HUDEP-2 (cell line): ENCODE results near the gene UTP14A.
"Not testable (repeated sequence)": the region's sequence is repeated elsewhere in the genome, so short reads cannot be mapped to it uniquely, and the experiment has no call there.

ENCODE experiments used
- DNase-seq, 76 experiments: peaks; one replicate each; lab custom pipeline; 2025; ENCODE audit not compliant: unreplicated experiment in 76 of 76; lab: John Stamatoyannopoulos, UW

Gene UTP14A, protein sequence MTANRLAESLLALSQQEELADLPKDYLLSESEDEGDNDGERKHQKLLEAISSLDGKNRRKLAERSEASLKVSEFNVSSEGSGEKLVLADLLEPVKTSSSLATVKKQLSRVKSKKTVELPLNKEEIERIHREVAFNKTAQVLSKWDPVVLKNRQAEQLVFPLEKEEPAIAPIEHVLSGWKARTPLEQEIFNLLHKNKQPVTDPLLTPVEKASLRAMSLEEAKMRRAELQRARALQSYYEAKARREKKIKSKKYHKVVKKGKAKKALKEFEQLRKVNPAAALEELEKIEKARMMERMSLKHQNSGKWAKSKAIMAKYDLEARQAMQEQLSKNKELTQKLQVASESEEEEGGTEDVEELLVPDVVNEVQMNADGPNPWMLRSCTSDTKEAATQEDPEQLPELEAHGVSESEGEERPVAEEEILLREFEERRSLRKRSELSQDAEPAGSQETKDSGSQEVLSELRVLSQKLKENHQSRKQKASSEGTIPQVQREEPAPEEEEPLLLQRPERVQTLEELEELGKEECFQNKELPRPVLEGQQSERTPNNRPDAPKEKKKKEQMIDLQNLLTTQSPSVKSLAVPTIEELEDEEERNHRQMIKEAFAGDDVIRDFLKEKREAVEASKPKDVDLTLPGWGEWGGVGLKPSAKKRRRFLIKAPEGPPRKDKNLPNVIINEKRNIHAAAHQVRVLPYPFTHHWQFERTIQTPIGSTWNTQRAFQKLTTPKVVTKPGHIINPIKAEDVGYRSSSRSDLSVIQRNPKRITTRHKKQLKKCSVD

GRCh38 chrX:129905787-129906580 is at the start of gene UTP14A:
UTP14A (plus strand) TSS chrX:129906164; CDS start chrX:129906211, 47 bp downstream.
- peak; percentile 0 to 87 (median 75) for DNase-seq

GRCh38 chrX:129859134-129859533 is 46.8 kb upstream of the UTP14A start:
- not testable (repeated sequence) for DNase-seq

DNA sequence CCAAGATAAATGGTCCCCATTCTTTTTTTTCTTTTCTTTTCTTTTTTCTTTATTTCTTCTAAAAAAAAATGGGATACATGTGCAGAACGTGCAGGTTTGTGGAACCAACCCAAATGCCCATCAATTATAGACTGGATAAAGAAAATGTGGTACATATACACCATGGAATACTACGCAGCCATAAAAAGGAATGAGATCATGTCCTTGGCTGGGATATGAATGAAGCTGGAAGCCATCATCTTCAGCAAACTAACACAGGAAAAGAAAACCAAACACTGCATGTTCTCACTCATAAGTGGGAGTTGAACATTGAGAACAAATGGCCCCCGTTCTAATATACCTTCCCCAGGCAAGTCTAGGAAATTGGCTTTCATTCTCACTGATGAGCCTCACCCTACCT is 39.6 kb upstream of the UTP14A start:
- not testable (repeated sequence) for DNase-seq

DNA sequence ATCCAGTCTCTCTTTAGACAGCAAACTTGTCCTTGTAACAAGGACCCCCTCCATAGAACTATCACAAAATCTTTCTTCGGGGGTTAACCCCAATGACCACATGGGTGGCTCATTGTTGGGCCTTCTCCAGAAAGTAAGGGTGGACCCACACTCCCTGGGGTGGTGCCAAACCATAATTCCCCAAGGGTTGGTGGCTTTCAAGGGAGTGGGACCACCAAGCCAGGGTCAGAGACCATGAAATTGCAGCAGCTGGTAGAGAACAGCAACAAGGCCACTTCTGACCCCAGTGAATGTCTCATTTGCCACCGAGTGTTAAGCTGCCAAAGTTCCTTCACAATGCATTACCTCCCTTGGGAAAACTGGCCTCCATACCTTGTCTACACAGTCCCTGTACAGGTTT is 33.4 kb upstream of the UTP14A start:
- DNase-seq: no peak

DNA sequence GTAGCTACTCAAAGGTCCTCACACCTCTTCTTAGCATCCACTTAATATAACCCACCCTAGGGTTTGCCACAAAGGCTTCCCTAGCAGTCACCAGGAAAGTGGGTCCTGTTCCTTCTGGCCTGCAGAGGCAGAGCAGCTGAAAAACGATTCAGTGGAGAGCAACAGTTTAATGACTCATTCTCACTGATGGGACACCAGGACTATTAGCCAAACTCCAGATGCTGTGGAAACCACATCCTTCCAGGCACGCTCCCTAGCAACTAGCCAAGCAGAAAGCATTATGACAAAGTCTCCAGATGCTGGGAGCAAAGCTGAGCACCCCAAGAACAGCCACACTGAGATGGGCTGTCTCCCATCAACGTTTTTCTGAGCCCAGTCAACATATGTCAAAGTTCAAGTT is 30.3 kb upstream of the UTP14A start:
- DNase-seq: no peak

- no peak for DNase-seq
Observed at GRCh38 chrX:129876771-129877305, 29.1 kb upstream of the UTP14A start.

- DNase-seq: no peak
Observed at GRCh38 chrX:129877401-129877800, 28.6 kb upstream of the UTP14A start.

DNA sequence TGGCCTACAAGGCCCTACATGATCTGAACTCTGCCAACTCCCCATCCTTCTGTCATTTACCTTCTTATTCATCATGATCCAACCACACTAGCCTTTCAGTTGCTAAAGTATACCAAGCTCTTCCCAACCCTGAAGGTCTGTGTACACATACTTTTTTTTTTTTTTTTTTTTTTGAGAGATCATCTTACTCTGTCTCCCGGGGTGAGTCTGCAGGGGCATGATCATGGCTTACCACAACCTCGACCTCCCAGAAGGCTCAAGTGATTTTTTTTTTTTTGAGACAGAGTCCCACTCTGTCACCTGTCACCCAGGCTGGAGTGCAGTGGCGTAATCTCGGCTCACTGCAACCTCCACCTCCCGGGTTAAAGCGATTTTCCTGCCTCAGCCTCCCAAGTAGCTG is 5.9 kb upstream of the UTP14A start:
- DNase-seq: no peak

- no peak for DNase-seq
Observed at GRCh38 chrX:129908636-129909035, 2.7 kb downstream of the UTP14A start.

DNA sequence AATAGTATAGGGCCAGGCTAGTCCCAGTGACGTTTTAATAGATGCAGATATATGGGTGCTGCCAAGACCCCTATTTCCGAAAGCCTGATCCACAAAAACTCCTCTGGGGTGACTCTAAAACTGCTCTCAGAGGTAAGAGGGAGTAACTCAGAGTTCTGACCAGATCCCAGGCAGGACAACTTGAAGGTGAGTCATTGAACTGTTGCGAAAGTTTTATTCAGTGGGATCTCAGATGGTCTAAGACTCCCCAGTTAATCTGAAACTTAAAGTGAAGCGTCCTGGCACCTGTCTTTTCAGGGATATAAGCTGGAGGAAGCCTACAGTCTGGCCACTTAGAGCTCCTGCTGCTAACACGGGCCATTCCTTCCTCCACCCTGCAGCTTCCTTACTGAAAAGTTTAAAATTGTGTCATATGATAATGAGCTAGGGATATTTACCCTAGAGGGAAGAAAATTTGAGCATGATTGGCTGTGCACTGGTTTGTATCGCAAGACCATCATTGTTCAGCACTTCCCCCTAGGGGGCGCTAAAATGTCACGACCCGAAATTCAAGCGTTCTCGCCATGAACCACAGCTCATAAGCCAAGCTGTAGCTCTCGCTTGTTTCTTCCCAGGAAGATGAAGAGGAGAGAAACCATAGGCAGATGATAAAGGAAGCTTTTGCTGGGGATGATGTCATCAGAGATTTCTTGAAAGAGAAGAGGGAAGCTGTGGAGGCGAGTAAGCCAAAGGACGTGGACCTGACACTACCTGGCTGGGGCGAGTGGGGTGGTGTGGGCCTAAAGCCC is 19.5 kb downstream of the UTP14A start:
- DNase-seq: peak in 65 of 76 experiments; percentile 0 to 58 (median 34)

DNA sequence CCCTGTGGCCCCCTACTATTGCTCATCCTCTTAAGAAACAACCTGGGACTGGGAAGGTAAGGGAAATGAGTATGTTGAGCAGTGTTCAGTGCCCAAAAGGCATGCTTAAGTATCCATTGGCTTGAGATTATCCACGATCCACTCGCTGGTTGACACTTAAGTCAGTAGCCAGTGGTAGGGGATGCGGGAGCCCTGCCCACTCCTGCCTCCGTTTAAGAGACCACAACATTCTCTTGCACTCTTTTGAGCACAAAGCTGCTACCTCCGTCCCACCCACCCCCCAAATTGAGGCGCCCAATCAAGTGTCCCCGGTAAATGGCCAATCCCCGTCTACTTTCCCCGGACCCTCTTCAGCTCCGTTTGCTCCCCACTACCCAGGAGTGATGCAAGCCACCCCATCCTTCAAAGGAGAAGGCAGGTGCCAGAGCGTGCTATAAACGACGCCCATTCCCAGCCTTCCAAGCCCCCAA is 25.0 kb downstream of the UTP14A start:
- DNase-seq: peak in 1 of 76 experiments; percentile 0

- peak in 75 of 76 experiments; percentile 4 to 88 (median 74) for DNase-seq
Observed at GRCh38 chrX:129931411-129932015, 25.5 kb downstream of the UTP14A start.

DNA sequence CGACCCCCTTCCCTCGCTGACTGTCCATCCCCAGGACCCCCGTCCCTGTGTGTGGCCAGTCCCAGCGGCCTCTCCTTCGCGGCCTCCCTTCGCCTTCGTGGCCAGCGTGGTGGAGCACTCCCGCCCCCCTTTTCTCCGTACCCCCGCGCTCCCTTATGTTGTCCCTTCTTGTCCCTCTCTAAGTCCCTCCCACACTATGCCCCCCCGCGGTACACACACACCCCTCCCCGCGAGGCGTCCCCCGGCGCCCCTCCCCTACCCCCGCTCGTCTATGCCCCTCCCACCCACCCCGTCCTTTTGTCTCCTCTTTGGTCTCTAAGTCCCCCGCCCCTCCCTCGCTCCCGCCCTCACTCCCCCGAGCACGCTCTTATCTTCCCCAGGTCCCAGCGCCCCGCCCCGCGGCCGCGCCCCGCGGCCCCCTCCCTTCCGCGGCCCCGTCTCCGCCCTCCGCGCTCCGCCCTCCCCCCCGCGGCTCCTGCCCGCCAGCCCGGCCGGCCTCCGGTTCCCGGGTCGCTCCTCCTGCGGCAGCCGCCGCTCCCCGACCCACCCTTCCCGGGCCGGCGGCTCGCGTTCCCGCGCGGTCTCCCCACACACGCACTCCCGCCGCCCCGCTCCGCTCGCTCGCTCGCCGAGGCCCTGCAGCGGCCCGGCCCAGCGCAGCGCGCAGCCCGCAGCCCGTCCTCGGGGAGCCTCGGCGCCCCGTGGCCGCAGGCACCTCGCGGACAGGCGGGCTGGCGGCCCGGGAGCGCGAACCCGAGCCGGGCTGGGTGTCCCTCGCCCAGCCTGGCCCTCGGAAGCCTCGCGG is 26.3 kb downstream of the UTP14A start:
- peak in 75 of 76 experiments; percentile 1 to 93 (median 80) for DNase-seq

DNA sequence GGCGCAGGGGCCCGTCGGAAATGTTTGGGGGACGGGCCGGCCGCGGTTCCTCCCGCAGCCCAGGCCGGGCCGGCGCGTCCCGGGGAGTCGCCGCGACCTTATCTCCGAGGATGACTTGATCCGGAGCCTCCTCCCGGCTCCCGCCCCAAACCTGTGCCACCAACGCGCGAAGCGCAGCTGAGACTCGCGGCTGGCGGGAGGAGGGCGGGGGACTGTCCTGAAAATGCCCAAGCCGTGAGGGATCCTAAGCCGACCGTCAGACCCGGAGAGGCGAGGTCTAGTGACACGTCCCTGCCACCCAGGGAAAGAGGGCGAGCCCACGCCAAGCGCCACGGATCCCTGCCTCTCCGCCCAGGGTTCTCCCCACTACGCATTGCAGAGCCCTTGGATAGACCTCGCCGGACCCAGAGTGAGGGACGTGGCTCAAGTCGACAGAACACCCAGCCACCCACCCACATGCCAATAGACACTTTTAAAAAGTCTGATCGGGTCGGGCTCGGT is 26.9 kb downstream of the UTP14A start:
- DNase-seq: peak in 51 of 76 experiments; percentile 0 to 49 (median 19)

DNA sequence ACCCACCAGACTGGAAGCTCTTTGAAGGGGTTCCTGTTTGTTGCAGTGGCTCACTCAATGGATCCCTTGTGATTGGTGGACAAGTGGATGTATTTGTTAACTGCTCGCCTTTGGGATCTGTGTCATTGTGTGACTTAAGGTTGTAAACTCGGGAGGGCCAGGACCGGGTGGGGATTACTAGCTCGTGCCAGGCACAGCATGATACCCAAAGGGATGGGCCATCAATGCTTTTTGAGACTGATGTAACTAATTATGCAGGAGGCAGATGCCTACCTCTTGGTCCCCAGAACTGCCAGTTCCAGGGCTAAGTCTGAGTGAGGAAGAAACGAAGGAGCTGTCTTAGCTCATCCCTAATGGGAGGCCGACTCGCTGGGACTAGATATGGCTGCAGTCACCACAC is 27.7 kb downstream of the UTP14A start:
- DNase-seq: no peak

DNA sequence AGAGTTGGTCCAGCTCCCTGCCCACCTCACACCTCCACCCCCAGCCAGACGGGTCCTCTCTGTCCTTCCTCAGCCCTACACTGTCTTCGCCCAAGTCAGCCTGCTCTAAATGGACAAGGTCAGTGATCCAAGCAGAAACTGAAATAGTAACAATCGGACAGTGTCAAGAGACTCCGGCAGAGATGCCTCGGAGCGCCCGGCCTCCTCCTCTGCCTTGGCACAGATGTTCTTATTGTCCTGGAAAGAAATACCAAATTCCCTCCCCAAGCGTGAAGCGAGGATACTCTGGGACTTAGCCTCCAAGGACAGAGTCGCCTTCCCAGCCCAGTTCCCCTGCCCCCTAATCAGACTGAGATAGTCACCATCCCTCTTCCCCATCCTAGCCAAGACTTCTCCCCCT is 28.5 kb downstream of the UTP14A start:
- DNase-seq: no peak

- no peak for DNase-seq
Observed at GRCh38 chrX:129934952-129935351, 29.0 kb downstream of the UTP14A start.

DNA sequence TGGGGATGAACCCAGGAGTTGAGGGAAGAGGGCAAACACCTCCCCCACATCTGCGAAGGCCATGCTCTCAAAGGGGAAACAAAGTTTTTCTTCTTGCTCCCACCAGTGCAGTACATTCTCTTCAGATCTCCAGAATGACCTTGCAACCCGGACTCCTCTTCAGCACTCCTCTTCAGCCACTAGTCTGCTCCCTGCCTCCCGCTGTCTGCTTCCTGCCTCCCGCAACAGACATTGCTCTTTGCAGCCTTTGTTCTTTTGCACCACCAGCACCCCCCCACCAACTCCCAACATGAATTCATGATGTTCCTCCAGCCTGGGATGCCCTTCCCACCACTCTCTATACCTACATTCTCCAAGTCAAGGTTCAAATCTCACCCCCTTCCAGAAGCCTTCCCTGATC is 32.1 kb downstream of the UTP14A start:
- DNase-seq: no peak
